H9 (cell line): ENCODE results near the gene FAM78B. TPM values are rescaled to one million over a fixed set of nuclear protein-coding genes. Genes with fewer than 3 reads are reported as not detected.
A peak's percentile ranks its signal among the peaks of the same experiment; 100 is the strongest.

ENCODE experiments used
- DNase-seq: peaks from one replicate; pipeline ENCODE4 v3.0.0-alpha.2; 2017
- H2AFZ ChIP-seq: one replicate; pipeline ENCODE4 v1.6.1; 2013; ENCODE audit warnings: mild to moderate bottlenecking, low read length, control low read depth, moderate library complexity
- H2AK5ac ChIP-seq: 2 replicates; pipeline ENCODE4 v1.6.1; 2013; ENCODE audit warnings: low read length, control low read depth, mixed read lengths; ENCODE audit not compliant: insufficient read length
- H2BK120ac ChIP-seq: one replicate; pipeline ENCODE4 v1.6.1; 2013; ENCODE audit warnings: low read depth, mild to moderate bottlenecking, low read length, control low read depth, inconsistent platforms; ENCODE audit not compliant: poor library complexity, severe bottlenecking
- H2BK12ac ChIP-seq: 2 replicates; pipeline ENCODE4 v1.6.1; 2013; ENCODE audit warnings: low read length, control low read depth, mixed read lengths, low read depth; ENCODE audit not compliant: insufficient read length
- H2BK15ac ChIP-seq: 2 replicates; pipeline ENCODE4 v1.6.1; 2013; ENCODE audit warnings: low read depth, low read length, control low read depth
- H2BK20ac ChIP-seq: one replicate; pipeline ENCODE4 v1.6.1; 2013; ENCODE audit warnings: low read depth, mild to moderate bottlenecking, low read length, control low read depth, inconsistent platforms; ENCODE audit not compliant: poor library complexity, severe bottlenecking
- H2BK5ac ChIP-seq: 2 replicates; pipeline ENCODE4 v1.6.1; 2013; ENCODE audit warnings: low read length, control low read depth, mixed read lengths; ENCODE audit not compliant: insufficient read length
- H3K14ac ChIP-seq: 2 replicates; pipeline ENCODE4 v1.6.1; 2013; ENCODE audit warnings: low read length, control low read depth; ENCODE audit not compliant: insufficient read depth
- H3K18ac ChIP-seq: 2 replicates; pipeline ENCODE4 v1.6.1; 2013; ENCODE audit warnings: low read depth, mild to moderate bottlenecking, mixed read lengths, low read length, control low read depth; ENCODE audit not compliant: insufficient read length
- H3K23ac ChIP-seq: 2 replicates; pipeline ENCODE4 v1.6.1; 2013; ENCODE audit warnings: low read length, control low read depth, mixed read lengths, low read depth; ENCODE audit not compliant: insufficient read length
- H3K23me2 ChIP-seq: 2 replicates; pipeline ENCODE4 v1.6.1; 2013; ENCODE audit warnings: low read depth, mild to moderate bottlenecking, mixed read lengths, low read length, control low read depth; ENCODE audit not compliant: insufficient read length, poor library complexity, severe bottlenecking
- H3K27ac ChIP-seq: 2 replicates; pipeline ENCODE4 v1.5.1; 2013; ENCODE audit warnings: low read length, control low read depth, mixed read lengths, low read depth; ENCODE audit not compliant: insufficient read length
- H3K27me3 ChIP-seq: 2 replicates; pipeline ENCODE4 v1.6.1; 2013; ENCODE audit warnings: low read length, control low read depth, inconsistent platforms; ENCODE audit not compliant: insufficient read depth
- H3K4ac ChIP-seq: 2 replicates; pipeline ENCODE4 v1.6.1; 2013; ENCODE audit warnings: low read depth, mild to moderate bottlenecking, control low read depth, inconsistent platforms, low read length, moderate library complexity
- H3K4me1 ChIP-seq: 2 replicates; pipeline ENCODE4 v1.6.1; 2013; ENCODE audit warnings: low read length, control low read depth, inconsistent platforms; ENCODE audit not compliant: insufficient read depth
- H3K4me2 ChIP-seq: 2 replicates; pipeline ENCODE4 v1.6.1; 2013; ENCODE audit warnings: low read length, control low read depth, mixed read lengths; ENCODE audit not compliant: insufficient read length, insufficient read depth
- H3K56ac ChIP-seq: 2 replicates; pipeline ENCODE4 v1.6.1; 2013; ENCODE audit warnings: low read depth, mild to moderate bottlenecking, mixed read lengths, low read length, control low read depth; ENCODE audit not compliant: insufficient read length
- H3K79me1 ChIP-seq: 2 replicates; pipeline ENCODE4 v1.6.1; 2013; ENCODE audit warnings: low read depth, mild to moderate bottlenecking, moderate library complexity, low read length, control low read depth, inconsistent platforms; ENCODE audit not compliant: insufficient read depth, poor library complexity, severe bottlenecking
- H3K79me2 ChIP-seq: 2 replicates; pipeline ENCODE4 v1.6.1; 2013; ENCODE audit warnings: low read length, control low read depth, inconsistent platforms; ENCODE audit not compliant: insufficient read depth
- H3K9ac ChIP-seq: 2 replicates; pipeline ENCODE4 v1.6.1; 2013; ENCODE audit warnings: low read length, control low read depth, mixed read lengths; ENCODE audit not compliant: insufficient read length; ENCODE audit errors: extremely low read depth
- H3K9me3 ChIP-seq: one replicate; pipeline ENCODE4 v1.6.1; 2013; ENCODE audit warnings: low read depth, low read length, inconsistent platforms; ENCODE audit not compliant: control insufficient read depth
- H3T11ph ChIP-seq: one replicate; pipeline ENCODE4 v1.6.1; 2013; ENCODE audit warnings: mild to moderate bottlenecking, low read length, control low read depth, inconsistent platforms
- H4K20me1 ChIP-seq: one replicate; pipeline ENCODE4 v1.6.1; 2013; ENCODE audit not compliant: control insufficient read depth, insufficient read length, insufficient read depth
- H4K5ac ChIP-seq: 2 replicates; pipeline ENCODE4 v1.6.1; 2013; ENCODE audit warnings: low read depth, mild to moderate bottlenecking, mixed read lengths, low read length, control low read depth; ENCODE audit not compliant: insufficient read length
- H4K8ac ChIP-seq: replicated peaks from 2 replicates; pipeline ENCODE4 v1.6.1; 2013; ENCODE audit warnings: low read length, control low read depth, mixed read lengths, low read depth; ENCODE audit not compliant: insufficient read length
- H4K91ac ChIP-seq: 2 replicates; pipeline ENCODE4 v1.6.1; 2013; ENCODE audit warnings: low read depth, mild to moderate bottlenecking, moderate library complexity, mixed read lengths, low read length, control low read depth; ENCODE audit not compliant: insufficient read length
- H3K27ac Mint-ChIP-seq, 3 experiments: 2 replicates in 2 of 3; 3 replicates in 1 of 3; pipeline ENCODE4 v1.8.0; 2020 to 2021; ENCODE audit warnings: mixed read lengths in 3 of 3, mild to moderate bottlenecking in 1 of 3, moderate library complexity in 1 of 3
- H3K27me3 Mint-ChIP-seq: 2 replicates; pipeline ENCODE4 v1.8.0; 2021; ENCODE audit warnings: low read depth, mild to moderate bottlenecking, moderate library complexity, mixed read lengths
- H3K36me3 Mint-ChIP-seq, 3 experiments: 2 replicates in 2 of 3; 3 replicates in 1 of 3; pipeline ENCODE4 v1.8.0; 2020 to 2021; ENCODE audit warnings: low read depth in 3 of 3, mixed read lengths in 3 of 3; ENCODE audit not compliant: insufficient read depth in 1 of 3
- H3K4me1 Mint-ChIP-seq, 2 experiments: 2 replicates each; pipeline ENCODE4 v1.8.0; 2020; ENCODE audit warnings: mixed read lengths in 2 of 2
- H3K4me3 Mint-ChIP-seq, 2 experiments: 2 replicates in 1 of 2; 3 replicates in 1 of 2; pipeline ENCODE4 v1.8.0; 2020 to 2021; ENCODE audit warnings: mild to moderate bottlenecking in 2 of 2, mixed read lengths in 2 of 2, moderate library complexity in 1 of 2
- H3K9me3 Mint-ChIP-seq, 2 experiments: 2 replicates in 1 of 2; 3 replicates in 1 of 2; pipeline ENCODE4 v1.8.0; 2020; ENCODE audit warnings: mild to moderate bottlenecking in 2 of 2, mixed read lengths in 2 of 2, moderate library complexity in 1 of 2
- WGBS: extraction: QIAGEN DNeasy Blood & Tissue Kit; methylation state at CpG from one replicate; pipeline ENCODE4 v1.1.7; 2013; ENCODE audit warnings: missing lambda C conversion rate, low lambda C conversion rate, mixed read lengths; ENCODE audit not compliant: insufficient read length; ENCODE audit errors: extremely low coverage; 5-methylcytosine and 5-hydroxymethylcytosine counted together
- total RNA-seq: library from RNA; stranded (reverse); gene quantifications from 2 replicates; pipeline ENCODE4 v1.2.1, GENCODE V29; 2021
- TF ChIP-seq, protein P1 (sequence below): fragments of 200-600 bp; sonication (generic); conservative IDR thresholded peaks from 3 replicates; pipeline ENCODE4 v1.8.0; 2021; ENCODE audit warnings: antibody characterized with exemption, mild to moderate bottlenecking

Gene FAM78B
- total RNA-seq, 1 experiment from 2014 or later = 2.3 TPM

- no peak overlapping the region for H2BK15ac ChIP-seq
- Mint-ChIP-seq H3K4me3 (no peak overlapping the region), H3K27me3 (no peaks in the 10 kb centered on the region; the same call in 1 of the 2 replicates), H3K9me3 (no peaks in the 10 kb centered on the region), H3K36me3 (peaks cover 0 to 1% (median 0%) of the 10 kb centered on the region in 3 experiments; a peak in 1 of 7 replicates), H3K4me1 (peaks cover 0 to 6% of the 10 kb centered on the region in 2 experiments; a peak in 1 of 4 replicates), H3K27ac (no peak overlapping the region; a peak in 1 of 7 replicates)
- no peaks in the 10 kb centered on the region for H3K27me3 ChIP-seq
- H3K56ac ChIP-seq = no peak overlapping the region
- H2BK5ac ChIP-seq = no peak overlapping the region
- no peak overlapping the region; the same call in 1 of the 2 replicates for H3K14ac ChIP-seq
- no peak overlapping the region for H4K91ac ChIP-seq
- peak; percentile 45 for DNase-seq
- H3K18ac ChIP-seq = no peak overlapping the region
- no peak overlapping the region for H3T11ph ChIP-seq
- H2BK120ac ChIP-seq = no peak overlapping the region
- H3K27ac ChIP-seq = no peak overlapping the region
- no peak overlapping the region for H2AK5ac ChIP-seq
- H3K4me2 ChIP-seq = no peak overlapping the region
- TF ChIP-seq, protein P1, sequence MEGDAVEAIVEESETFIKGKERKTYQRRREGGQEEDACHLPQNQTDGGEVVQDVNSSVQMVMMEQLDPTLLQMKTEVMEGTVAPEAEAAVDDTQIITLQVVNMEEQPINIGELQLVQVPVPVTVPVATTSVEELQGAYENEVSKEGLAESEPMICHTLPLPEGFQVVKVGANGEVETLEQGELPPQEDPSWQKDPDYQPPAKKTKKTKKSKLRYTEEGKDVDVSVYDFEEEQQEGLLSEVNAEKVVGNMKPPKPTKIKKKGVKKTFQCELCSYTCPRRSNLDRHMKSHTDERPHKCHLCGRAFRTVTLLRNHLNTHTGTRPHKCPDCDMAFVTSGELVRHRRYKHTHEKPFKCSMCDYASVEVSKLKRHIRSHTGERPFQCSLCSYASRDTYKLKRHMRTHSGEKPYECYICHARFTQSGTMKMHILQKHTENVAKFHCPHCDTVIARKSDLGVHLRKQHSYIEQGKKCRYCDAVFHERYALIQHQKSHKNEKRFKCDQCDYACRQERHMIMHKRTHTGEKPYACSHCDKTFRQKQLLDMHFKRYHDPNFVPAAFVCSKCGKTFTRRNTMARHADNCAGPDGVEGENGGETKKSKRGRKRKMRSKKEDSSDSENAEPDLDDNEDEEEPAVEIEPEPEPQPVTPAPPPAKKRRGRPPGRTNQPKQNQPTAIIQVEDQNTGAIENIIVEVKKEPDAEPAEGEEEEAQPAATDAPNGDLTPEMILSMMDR = no peak; the same call in 2 of the 3 replicates
- no peak overlapping the region for H2BK20ac ChIP-seq
- no peak overlapping the region for H4K5ac ChIP-seq
- no peak overlapping the region for H3K4ac ChIP-seq
- H4K8ac ChIP-seq = no peak overlapping the region
- no peaks in the 10 kb centered on the region for H3K4me1 ChIP-seq
- no peaks in the 10 kb centered on the region for H3K9me3 ChIP-seq
- H3K79me2 ChIP-seq = no peaks in the 10 kb centered on the region
- no peak overlapping the region for H2BK12ac ChIP-seq
- H3K23ac ChIP-seq = no peak overlapping the region
- H3K23me2 ChIP-seq = no peaks in the 10 kb centered on the region
- WGBS = no CpG with 5 or more reads among the region's 4 CpGs
- no peaks in the 10 kb centered on the region for H4K20me1 ChIP-seq
- no peak overlapping the region for H2AFZ ChIP-seq
- H3K79me1 ChIP-seq = no peaks in the 10 kb centered on the region
- H3K9ac ChIP-seq = no peak overlapping the region
Observed at GRCh38 chr1:166139735-166140134, 27.1 kb downstream of the FAM78B start.
